Esophagus squamous epithelium (tissue), 5 donors: ENCODE measurements around the gene ZNF649. TPM values are rescaled to one million over a fixed set of nuclear protein-coding genes. Genes with fewer than 3 reads are reported as not detected.
A peak's percentile ranks its signal among the peaks of the same experiment; 100 is the strongest.
"Not testable (repeated sequence)": the region's sequence is repeated elsewhere in the genome, so short reads cannot be mapped to it uniquely, and the experiment has no call there.

ENCODE experiments used
- DNase-seq: peaks from one replicate; lab custom pipeline; 2025; lab: John Stamatoyannopoulos, UW
- H3K27ac ChIP-seq, 4 donors: fragments of 200-600 bp; sonication (generic); one replicate each; pipeline ENCODE4 v1.5.1; 2016 to 2019; ENCODE audit warnings: mild to moderate bottlenecking in 1 of 4
- H3K27me3 ChIP-seq, 4 donors: fragments of 200-600 bp; sonication (generic); 1 replicate in 3 of 4; 2 replicates in 1 of 4; pipeline versions ENCODE4 v1.5.1 to v1.6.0; 2017 to 2021; ENCODE audit warnings: antibody characterized with exemption in 1 of 4
- H3K36me3 ChIP-seq, 3 donors: fragments of 200-600 bp; sonication (generic); one replicate each; pipeline ENCODE4 v1.5.1; 2016 to 2019
- H3K4me1 ChIP-seq, 3 donors: fragments of 200-600 bp; sonication (generic); one replicate each; pipeline ENCODE4 v1.5.1; 2017 to 2019
- H3K4me3 ChIP-seq, 4 donors: fragments of 200-600 bp; sonication (generic); 1 replicate in 3 of 4; 2 replicates in 1 of 4; pipeline ENCODE4 v1.5.1; 2016 to 2019; ENCODE audit warnings: mild to moderate bottlenecking in 2 of 4, moderate library complexity in 1 of 4
- H3K9me3 ChIP-seq, 3 donors: fragments of 200-600 bp; sonication (generic); one replicate each; pipeline ENCODE4 v1.5.1; 2016 to 2019
- CTCF ChIP-seq, 6 experiments: fragments of 450-650 bp in 4 of 6; fragments of 200-600 bp in 2 of 6; sonication (generic) in 2 of 6; IDR thresholded peaks; one replicate each; pipeline ENCODE4 v1.5.1; 2016 to 2019; ENCODE audit warnings: antibody characterized with exemption in 6 of 6, mild to moderate bottlenecking in 4 of 6, moderate library complexity in 4 of 6
- POLR2A ChIP-seq, 4 donors: fragments of 450-650 bp; IDR thresholded peaks; one replicate each; pipeline ENCODE4 v1.6.1; 2017; ENCODE audit warnings: antibody characterized with exemption in 4 of 4, mild to moderate bottlenecking in 4 of 4, moderate library complexity in 3 of 4
- WGBS, 2 donors: methylation state at CpG; one replicate each; pipeline ENCODE4 v1.1.5; 2018; 5-methylcytosine and 5-hydroxymethylcytosine counted together
- intact Hi-C: fragments of 100-400 bp; cut with DNase I; formaldehyde crosslinking; loops from one replicate; pipeline ENCODE4 v1.15.0; 2022
- total RNA-seq, 4 donors: library from RNA; depleted of rRNA; stranded (reverse); fragments of >200 nt; gene quantifications; one replicate each; pipeline ENCODE4 v1.1.0, GENCODE V29; 2016
- donor health status: DM: yes; HTN: yes; CAD: no.

Gene ZNF649
- total RNA-seq, 4 donors from 2014 or later, result 5.8 to 13.0 (median 7.1) TPM

DNA sequence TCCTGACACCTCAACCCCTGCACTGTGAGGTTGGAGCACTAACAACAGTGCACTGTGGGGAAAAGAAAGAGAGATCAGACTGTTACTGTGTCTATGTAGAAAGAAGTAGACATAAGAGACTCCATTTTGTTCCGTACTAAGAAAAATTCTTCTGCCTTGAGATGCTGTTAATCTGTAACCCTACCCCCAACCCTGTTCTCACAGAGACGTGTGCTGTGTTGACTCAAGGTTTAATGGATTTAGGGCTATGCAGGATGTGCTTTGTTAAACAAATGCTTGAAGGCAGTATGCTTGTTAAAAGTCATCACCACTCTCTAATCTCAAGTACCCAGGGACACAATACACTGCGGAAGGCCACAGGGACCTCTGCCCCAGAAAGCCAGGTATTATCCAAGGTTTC is 822 bp upstream of the ZNF649 start:
- DNase-seq, H3K27ac ChIP-seq, intact Hi-C loops, H3K4me3 ChIP-seq: not testable (repeated sequence)
- peaks cover 0 to 69% (median 21%) of the 10 kb centered on the region in 3 donors for H3K9me3 ChIP-seq
- peaks cover 0 to 26% (median 0%) of the 10 kb centered on the region in 3 donors for H3K36me3 ChIP-seq
- 67 to 74% methylated on average over 3 of the region's 3 CpGs for WGBS, 2 donors
- H3K4me1 ChIP-seq, result peaks cover 0 to 14% (median 8%) of the 10 kb centered on the region in 3 donors
- H3K27me3 ChIP-seq, result peaks cover 0 to 40% (median 0%) of the 10 kb centered on the region in 4 donors

GRCh38 chr19:51905206-51905605 is 389 bp upstream of the ZNF649 start:
- no peak overlapping the region for H3K27ac ChIP-seq
- 28 to 52% methylated on average over 3 of the region's 3 CpGs for WGBS, 2 donors

GRCh38 chr19:51903192-51903591 is 1.6 kb downstream of the ZNF649 start:
- intact Hi-C loops, result no loop called here
- peaks cover 0 to 14% (median 8%) of the 10 kb centered on the region in 3 donors for H3K4me1 ChIP-seq
- no peak for TF ChIP-seq POLR2A (IDR thresholded peaks at IDR 0.05)
- TF ChIP-seq CTCF (IDR thresholded peaks at IDR 0.05), result no peak
- no peak for DNase-seq
- WGBS, 2 donors, result 78 to 91% methylated on average over 7 to 8 of the region's 8 CpGs
- peaks cover 5 to 78% (median 38%) of the 10 kb centered on the region in 3 donors for H3K9me3 ChIP-seq
- peaks cover 0 to 20% (median 0%) of the 10 kb centered on the region in 4 donors for H3K27me3 ChIP-seq
- peak overlapping the region in 3 of 4 donors; percentile 64 to 86 (median 80) for H3K4me3 ChIP-seq
- H3K27ac ChIP-seq, result peak overlapping the region in 1 of 4 donors; percentile 82
- H3K36me3 ChIP-seq, result peaks cover 13 to 51% (median 15%) of the 10 kb centered on the region in 3 donors

More at GRCh38 chr19:51905206-51905605, 389 bp upstream of the ZNF649 start:
- TF ChIP-seq CTCF (IDR thresholded peaks at IDR 0.05) (no peak), POLR2A (IDR thresholded peaks at IDR 0.05) (no peak)
- Histone ChIP-seq H3K27me3 (peaks cover 0 to 38% (median 0%) of the 10 kb centered on the region in 4 donors), H3K36me3 (peaks cover 0 to 31% (median 0%) of the 10 kb centered on the region in 3 donors), H3K4me3 (peak overlapping the region in 3 of 4 donors; percentile 64 to 86 (median 80)), H3K4me1 (peaks cover 0 to 14% (median 8%) of the 10 kb centered on the region in 3 donors), H3K9me3 (peaks cover 0 to 69% (median 25%) of the 10 kb centered on the region in 3 donors)
- DNase-seq, result no peak
- intact Hi-C loops, result no loop called here

DNA sequence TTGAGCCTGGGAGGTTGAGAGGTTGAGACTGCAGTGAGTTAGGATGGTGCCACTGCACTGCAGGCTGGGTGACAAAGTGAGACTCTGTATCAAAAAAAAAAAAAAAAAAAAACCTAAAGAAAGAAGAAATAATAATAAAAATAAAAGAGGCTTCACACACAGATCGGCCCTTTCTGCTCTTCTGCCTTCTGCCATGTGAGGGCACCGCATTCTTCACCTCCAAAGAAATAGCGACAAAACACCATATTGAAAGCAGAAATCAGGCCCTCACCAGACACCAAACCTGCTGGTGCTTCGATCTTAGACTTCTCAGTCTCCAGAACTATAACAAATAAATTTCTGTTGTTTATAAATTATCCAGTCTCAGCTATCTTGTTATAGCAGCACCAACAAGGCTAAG is 3.0 kb downstream of the ZNF649 start:
- intact Hi-C loops, result no loop called here
- Histone ChIP-seq H3K36me3 (peaks cover 17 to 64% (median 24%) of the 10 kb centered on the region in 3 donors), H3K9me3 (peaks cover 5 to 80% (median 46%) of the 10 kb centered on the region in 3 donors)

GRCh38 chr19:51891193-51891747 is 13.5 kb downstream of the ZNF649 start:
- Histone ChIP-seq H3K36me3 (peaks cover 49 to 78% (median 54%) of the 10 kb centered on the region in 3 donors), H3K9me3 (peaks cover 10 to 92% (median 70%) of the 10 kb centered on the region in 3 donors), H3K4me1 (peaks cover 0 to 14% (median 0%) of the 10 kb centered on the region in 3 donors), H3K27me3 (no peaks in the 10 kb centered on the region), H3K4me3 (peak overlapping the region in 1 of 4 donors; percentile 35), H3K27ac (no peak overlapping the region)
- no peak for TF ChIP-seq POLR2A (IDR thresholded peaks at IDR 0.05)
- no peak for TF ChIP-seq CTCF (IDR thresholded peaks at IDR 0.05)
- WGBS, 2 donors, result 94 to 97% methylated on average over 10 of the region's 10 CpGs
- intact Hi-C loops, result no loop called here
- no peak for DNase-seq

More for the DNA sequence above, 3.0 kb downstream of the ZNF649 start:
- no peak overlapping the region for H3K27ac ChIP-seq
- H3K4me3 ChIP-seq, result no peak overlapping the region
- H3K27me3 ChIP-seq, result peaks cover 0 to 6% (median 0%) of the 10 kb centered on the region in 4 donors
- no peak for DNase-seq
- H3K4me1 ChIP-seq, result peaks cover 0 to 14% (median 8%) of the 10 kb centered on the region in 3 donors
- 93% methylated on average over 4 of the region's 4 CpGs for whole genome bisulfite sequencing, 2 donors
- no peak for TF ChIP-seq CTCF (IDR thresholded peaks at IDR 0.05)
- no peak for TF ChIP-seq POLR2A (IDR thresholded peaks at IDR 0.05)
